ENCODE measurements around the gene YES1. TPM values are rescaled to one million over a fixed set of nuclear protein-coding genes. Genes with fewer than 3 reads are reported as not detected.

Gene YES1
- total and polyA plus RNA-seq, 2 of the 13 experiments (the other 11 are each of a cell fraction or from before 2014, with no cell fraction given) = 17.2 to 70.8 TPM

DNA sequence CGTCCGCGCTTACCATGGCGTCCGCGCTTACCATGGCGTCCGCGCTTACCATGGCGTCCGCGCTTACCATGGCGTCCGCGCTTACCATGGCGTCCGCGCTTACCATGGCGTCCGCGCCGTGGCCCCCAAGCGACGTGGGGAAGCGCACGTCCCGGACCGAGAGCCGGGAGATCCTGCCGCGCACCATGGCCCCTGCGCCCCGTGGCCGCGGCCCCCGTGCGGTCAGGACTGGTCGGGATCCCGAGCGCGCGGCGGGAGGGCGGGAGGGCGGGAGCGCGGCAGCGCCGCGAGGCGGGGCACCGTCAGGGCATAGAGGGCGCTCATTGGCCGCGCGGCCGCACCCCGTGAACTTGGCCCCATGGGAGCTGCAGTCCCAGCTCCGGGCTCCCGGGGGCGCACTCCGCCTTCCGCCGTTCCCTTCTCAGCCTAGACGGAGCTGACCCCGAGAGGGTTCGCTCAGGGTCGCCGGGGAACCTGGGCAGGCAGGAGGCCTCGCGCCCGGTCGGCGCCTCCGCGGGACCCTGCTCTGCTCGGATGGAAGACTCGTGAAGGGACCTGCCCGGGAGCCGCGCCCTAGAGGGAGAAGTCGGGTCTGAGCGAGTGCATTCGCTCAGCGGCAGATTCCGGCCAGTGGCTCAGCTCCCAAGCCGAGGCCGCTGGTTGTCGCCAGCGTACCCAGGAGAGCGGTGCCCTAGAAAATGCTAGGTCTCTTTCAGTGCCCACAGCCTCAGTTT lies 99.5 kb downstream of the YES1 start, which contains the start of gene ENOSF1 (continued):
- TF ChIP-seq ZNF850 (CRISPR knock-in tag; conservative IDR thresholded peaks at IDR 0.05) = peak; percentile 69; the same call in 1 of the 2 replicates
- TF ChIP-seq FOSL2 (CRISPR knock-in tag; IDR thresholded peaks at IDR 0.05) = no peak; the same call in 1 of the 2 replicates
- no peak for TF ChIP-seq MXD4 (CRISPR knock-in tag; IDR thresholded peaks at IDR 0.05)
- no peak for TF ChIP-seq HNRNPUL1 (IDR thresholded peaks at IDR 0.05; ENCODE audit: low read depth, low read length)
- TF ChIP-seq ZSCAN9 (CRISPR knock-in tag; IDR thresholded peaks at IDR 0.05; ENCODE audit: borderline replicate concordance) = 0 out of 2 replicates have a peak, but pooled peaks have one; percentile 59
- TF ChIP-seq RFXAP (CRISPR knock-in tag; IDR thresholded peaks at IDR 0.05; ENCODE audit: borderline replicate concordance) = no peak
- TF ChIP-seq, protein P1, sequence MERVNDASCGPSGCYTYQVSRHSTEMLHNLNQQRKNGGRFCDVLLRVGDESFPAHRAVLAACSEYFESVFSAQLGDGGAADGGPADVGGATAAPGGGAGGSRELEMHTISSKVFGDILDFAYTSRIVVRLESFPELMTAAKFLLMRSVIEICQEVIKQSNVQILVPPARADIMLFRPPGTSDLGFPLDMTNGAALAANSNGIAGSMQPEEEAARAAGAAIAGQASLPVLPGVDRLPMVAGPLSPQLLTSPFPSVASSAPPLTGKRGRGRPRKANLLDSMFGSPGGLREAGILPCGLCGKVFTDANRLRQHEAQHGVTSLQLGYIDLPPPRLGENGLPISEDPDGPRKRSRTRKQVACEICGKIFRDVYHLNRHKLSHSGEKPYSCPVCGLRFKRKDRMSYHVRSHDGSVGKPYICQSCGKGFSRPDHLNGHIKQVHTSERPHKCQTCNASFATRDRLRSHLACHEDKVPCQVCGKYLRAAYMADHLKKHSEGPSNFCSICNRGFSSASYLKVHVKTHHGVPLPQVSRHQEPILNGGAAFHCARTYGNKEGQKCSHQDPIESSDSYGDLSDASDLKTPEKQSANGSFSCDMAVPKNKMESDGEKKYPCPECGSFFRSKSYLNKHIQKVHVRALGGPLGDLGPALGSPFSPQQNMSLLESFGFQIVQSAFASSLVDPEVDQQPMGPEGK (CRISPR knock-in tag; IDR thresholded peaks at IDR 0.05) = peak; percentile 70
- TF ChIP-seq, protein P2, sequence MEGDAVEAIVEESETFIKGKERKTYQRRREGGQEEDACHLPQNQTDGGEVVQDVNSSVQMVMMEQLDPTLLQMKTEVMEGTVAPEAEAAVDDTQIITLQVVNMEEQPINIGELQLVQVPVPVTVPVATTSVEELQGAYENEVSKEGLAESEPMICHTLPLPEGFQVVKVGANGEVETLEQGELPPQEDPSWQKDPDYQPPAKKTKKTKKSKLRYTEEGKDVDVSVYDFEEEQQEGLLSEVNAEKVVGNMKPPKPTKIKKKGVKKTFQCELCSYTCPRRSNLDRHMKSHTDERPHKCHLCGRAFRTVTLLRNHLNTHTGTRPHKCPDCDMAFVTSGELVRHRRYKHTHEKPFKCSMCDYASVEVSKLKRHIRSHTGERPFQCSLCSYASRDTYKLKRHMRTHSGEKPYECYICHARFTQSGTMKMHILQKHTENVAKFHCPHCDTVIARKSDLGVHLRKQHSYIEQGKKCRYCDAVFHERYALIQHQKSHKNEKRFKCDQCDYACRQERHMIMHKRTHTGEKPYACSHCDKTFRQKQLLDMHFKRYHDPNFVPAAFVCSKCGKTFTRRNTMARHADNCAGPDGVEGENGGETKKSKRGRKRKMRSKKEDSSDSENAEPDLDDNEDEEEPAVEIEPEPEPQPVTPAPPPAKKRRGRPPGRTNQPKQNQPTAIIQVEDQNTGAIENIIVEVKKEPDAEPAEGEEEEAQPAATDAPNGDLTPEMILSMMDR (CRISPR knock-in tag; IDR thresholded peaks at IDR 0.05) = peak; percentile 92
- TF ChIP-seq FOXK1 (CRISPR knock-in tag; IDR thresholded peaks at IDR 0.05; ENCODE audit: borderline replicate concordance, low read depth) = peak; percentile 42; the same call in 1 of the 2 replicates
- TF ChIP-seq KLF16 (CRISPR knock-in tag; IDR thresholded peaks at IDR 0.05) = no peak
- peak; percentile 12; the same call in 1 of the 2 replicates for TF ChIP-seq GATAD1 (CRISPR knock-in tag; IDR thresholded peaks at IDR 0.05)
- no peak for TF ChIP-seq ZNF20 (CRISPR knock-in tag; IDR thresholded peaks at IDR 0.05)
- no peak; the same call in 1 of the 2 replicates for TF ChIP-seq FOXO1 (CRISPR knock-in tag; IDR thresholded peaks at IDR 0.05)
- TF ChIP-seq RXRB (CRISPR knock-in tag; IDR thresholded peaks at IDR 0.05; ENCODE audit: borderline replicate concordance) = peak; percentile 68; the same call in 1 of the 2 replicates
- TF ChIP-seq, protein P3, sequence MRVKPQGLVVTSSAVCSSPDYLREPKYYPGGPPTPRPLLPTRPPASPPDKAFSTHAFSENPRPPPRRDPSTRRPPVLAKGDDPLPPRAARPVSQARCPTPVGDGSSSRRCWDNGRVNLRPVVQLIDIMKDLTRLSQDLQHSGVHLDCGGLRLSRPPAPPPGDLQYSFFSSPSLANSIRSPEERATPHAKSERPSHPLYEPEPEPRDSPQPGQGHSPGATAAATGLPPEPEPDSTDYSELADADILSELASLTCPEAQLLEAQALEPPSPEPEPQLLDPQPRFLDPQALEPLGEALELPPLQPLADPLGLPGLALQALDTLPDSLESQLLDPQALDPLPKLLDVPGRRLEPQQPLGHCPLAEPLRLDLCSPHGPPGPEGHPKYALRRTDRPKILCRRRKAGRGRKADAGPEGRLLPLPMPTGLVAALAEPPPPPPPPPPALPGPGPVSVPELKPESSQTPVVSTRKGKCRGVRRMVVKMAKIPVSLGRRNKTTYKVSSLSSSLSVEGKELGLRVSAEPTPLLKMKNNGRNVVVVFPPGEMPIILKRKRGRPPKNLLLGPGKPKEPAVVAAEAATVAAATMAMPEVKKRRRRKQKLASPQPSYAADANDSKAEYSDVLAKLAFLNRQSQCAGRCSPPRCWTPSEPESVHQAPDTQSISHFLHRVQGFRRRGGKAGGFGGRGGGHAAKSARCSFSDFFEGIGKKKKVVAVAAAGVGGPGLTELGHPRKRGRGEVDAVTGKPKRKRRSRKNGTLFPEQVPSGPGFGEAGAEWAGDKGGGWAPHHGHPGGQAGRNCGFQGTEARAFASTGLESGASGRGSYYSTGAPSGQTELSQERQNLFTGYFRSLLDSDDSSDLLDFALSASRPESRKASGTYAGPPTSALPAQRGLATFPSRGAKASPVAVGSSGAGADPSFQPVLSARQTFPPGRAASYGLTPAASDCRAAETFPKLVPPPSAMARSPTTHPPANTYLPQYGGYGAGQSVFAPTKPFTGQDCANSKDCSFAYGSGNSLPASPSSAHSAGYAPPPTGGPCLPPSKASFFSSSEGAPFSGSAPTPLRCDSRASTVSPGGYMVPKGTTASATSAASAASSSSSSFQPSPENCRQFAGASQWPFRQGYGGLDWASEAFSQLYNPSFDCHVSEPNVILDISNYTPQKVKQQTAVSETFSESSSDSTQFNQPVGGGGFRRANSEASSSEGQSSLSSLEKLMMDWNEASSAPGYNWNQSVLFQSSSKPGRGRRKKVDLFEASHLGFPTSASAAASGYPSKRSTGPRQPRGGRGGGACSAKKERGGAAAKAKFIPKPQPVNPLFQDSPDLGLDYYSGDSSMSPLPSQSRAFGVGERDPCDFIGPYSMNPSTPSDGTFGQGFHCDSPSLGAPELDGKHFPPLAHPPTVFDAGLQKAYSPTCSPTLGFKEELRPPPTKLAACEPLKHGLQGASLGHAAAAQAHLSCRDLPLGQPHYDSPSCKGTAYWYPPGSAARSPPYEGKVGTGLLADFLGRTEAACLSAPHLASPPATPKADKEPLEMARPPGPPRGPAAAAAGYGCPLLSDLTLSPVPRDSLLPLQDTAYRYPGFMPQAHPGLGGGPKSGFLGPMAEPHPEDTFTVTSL (CRISPR knock-in tag; IDR thresholded peaks at IDR 0.05; ENCODE audit: borderline replicate concordance) = peak; percentile 60; the same call in 1 of the 2 replicates
- TF ChIP-seq, protein P4, sequence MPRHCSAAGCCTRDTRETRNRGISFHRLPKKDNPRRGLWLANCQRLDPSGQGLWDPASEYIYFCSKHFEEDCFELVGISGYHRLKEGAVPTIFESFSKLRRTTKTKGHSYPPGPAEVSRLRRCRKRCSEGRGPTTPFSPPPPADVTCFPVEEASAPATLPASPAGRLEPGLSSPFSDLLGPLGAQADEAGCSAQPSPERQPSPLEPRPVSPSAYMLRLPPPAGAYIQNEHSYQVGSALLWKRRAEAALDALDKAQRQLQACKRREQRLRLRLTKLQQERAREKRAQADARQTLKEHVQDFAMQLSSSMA (CRISPR knock-in tag; IDR thresholded peaks at IDR 0.05) = peak; percentile 75; the same call in 1 of the 2 replicates
- TF ChIP-seq ZNF768 (CRISPR knock-in tag; IDR thresholded peaks at IDR 0.05) = no peak; the same call in 1 of the 2 replicates
- 0 out of 2 replicates have a peak, but pooled peaks have one; percentile 22 for TF ChIP-seq ZNF766 (CRISPR knock-in tag; IDR thresholded peaks at IDR 0.05; ENCODE audit: borderline replicate concordance)
- TF ChIP-seq ZKSCAN5 (CRISPR knock-in tag; IDR thresholded peaks at IDR 0.05) = no peak

Data from HepG2 (cell line).